Ectodermal cell (in vitro differentiated cells): Measurements from ENCODE around the gene KLK15.

ENCODE experiments used
- H3K27ac ChIP-seq: 2 replicates; pipeline ENCODE4 v1.7.0; 2013; ENCODE audit warnings: mild to moderate bottlenecking, low read depth, low read length; ENCODE audit not compliant: insufficient read depth, poor library complexity, severe bottlenecking
- H3K27me3 ChIP-seq: 2 replicates; pipeline ENCODE4 v1.7.0; 2013; ENCODE audit warnings: mild to moderate bottlenecking, low read length; ENCODE audit not compliant: insufficient read depth, control insufficient read depth, poor library complexity, severe bottlenecking
- H3K36me3 ChIP-seq: one replicate; pipeline ENCODE4 v1.7.0; 2013; ENCODE audit warnings: low read length; ENCODE audit not compliant: control insufficient read depth, insufficient read depth
- H3K4me1 ChIP-seq: one replicate; pipeline ENCODE4 v1.7.0; 2013; ENCODE audit warnings: low read length; ENCODE audit not compliant: control insufficient read depth, insufficient read depth
- H3K4me3 ChIP-seq: 2 replicates; pipeline ENCODE4 v1.7.0; 2013; ENCODE audit warnings: low read depth, low read length, control low read depth; ENCODE audit not compliant: insufficient read depth
- H3K9me3 ChIP-seq: 2 replicates; pipeline ENCODE4 v1.7.0; 2013; ENCODE audit warnings: mild to moderate bottlenecking, low read length, moderate library complexity; ENCODE audit not compliant: control insufficient read depth
- WGBS, 2 experiments: methylation state at CpG; one replicate each; pipeline ENCODE4 v1.1.7; 2013; ENCODE audit warnings: missing lambda C conversion rate in 2 of 2; 5-methylcytosine and 5-hydroxymethylcytosine counted together

KLK15 gene

DNA sequence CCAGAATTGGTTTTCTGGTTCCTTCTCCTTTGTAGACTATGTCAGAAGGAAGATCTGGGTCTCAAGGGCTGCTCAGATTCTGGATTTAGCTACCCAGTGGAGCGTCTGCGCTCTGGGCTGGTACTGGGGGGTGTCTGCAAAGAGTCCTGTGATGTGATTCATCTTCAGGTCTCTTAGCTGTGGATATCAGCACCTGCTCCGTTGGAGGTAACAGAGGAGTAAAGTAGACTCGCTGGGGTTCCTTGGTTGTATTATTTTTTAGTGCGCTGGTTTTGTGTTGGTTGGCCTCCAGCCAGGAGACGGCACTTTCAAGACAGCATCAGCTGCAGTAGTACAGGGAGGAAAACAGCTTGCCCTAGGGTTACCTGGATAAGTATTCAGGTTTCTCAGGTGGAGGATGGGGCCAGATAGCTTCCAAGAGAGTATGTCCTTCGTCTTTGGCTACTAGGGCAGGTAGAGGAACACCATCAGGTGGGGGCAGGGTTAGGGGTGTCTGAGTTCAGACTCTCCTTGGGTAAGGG is 10.4 kb upstream of the KLK15 start:
- 69 to 70% methylated on average over 7 of the region's 7 CpGs for WGBS, 2 experiments
- no peaks in the 10 kb centered on the region for H3K4me1 ChIP-seq
- no peak overlapping the region for H3K27ac ChIP-seq
- peaks cover 20% of the 10 kb centered on the region for H3K27me3 ChIP-seq
- H3K9me3 ChIP-seq = no peaks in the 10 kb centered on the region
- no peaks in the 10 kb centered on the region for H3K36me3 ChIP-seq
- no peak overlapping the region for H3K4me3 ChIP-seq

DNA sequence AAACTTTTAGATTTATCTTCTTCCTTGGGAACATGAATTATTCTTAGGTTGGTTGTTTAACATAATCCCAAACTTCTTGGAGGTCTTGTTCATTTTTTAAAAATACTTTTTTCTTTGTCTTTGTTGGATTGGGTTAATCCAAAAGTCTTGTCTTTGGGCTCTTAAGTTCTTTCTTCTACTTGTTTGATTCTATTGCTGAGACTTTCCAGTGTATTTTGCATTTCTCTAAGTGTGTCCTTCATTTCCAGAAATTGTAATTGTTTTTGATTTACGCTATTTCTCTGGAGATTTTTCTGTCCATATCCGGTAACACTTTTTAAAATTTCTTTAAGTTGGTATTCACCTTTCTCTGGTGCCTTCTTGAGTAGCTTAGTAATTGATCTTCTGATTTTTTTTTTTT is 9.8 kb upstream of the KLK15 start:
- no peaks in the 10 kb centered on the region for H3K9me3 ChIP-seq
- 95 to 96% methylated on average over 2 of the region's 2 CpGs for WGBS, 2 experiments
- H3K27ac ChIP-seq = no peak overlapping the region
- H3K36me3 ChIP-seq = no peaks in the 10 kb centered on the region
- H3K4me3 ChIP-seq = no peak overlapping the region
- H3K27me3 ChIP-seq = peaks cover 20% of the 10 kb centered on the region
- H3K4me1 ChIP-seq = no peaks in the 10 kb centered on the region

DNA sequence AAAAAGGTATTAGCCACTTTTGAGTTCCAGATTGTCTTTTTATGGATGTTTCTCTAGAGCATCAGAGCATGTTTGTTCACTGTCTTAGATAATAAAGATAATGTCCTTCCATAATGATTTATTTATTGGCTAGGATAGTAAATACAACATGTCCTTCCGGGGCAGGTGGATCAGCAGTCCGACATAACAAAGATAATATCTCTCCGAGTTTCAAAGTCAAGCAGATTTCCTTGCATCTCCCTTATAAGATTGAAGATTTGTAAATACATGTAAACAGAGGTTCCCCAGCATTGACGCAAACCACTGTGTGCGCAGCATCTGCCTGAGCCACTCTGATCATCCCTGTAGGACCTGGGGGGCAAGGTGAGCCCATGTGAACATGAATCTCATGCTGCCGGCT is 8.8 kb upstream of the KLK15 start:
- no peak overlapping the region for H3K27ac ChIP-seq
- no peaks in the 10 kb centered on the region for H3K9me3 ChIP-seq
- 88 to 89% methylated on average over 6 of the region's 6 CpGs for WGBS, 2 experiments
- no peaks in the 10 kb centered on the region for H3K36me3 ChIP-seq
- H3K27me3 ChIP-seq = peaks cover 25% of the 10 kb centered on the region
- no peaks in the 10 kb centered on the region for H3K4me1 ChIP-seq
- no peak overlapping the region for H3K4me3 ChIP-seq

DNA sequence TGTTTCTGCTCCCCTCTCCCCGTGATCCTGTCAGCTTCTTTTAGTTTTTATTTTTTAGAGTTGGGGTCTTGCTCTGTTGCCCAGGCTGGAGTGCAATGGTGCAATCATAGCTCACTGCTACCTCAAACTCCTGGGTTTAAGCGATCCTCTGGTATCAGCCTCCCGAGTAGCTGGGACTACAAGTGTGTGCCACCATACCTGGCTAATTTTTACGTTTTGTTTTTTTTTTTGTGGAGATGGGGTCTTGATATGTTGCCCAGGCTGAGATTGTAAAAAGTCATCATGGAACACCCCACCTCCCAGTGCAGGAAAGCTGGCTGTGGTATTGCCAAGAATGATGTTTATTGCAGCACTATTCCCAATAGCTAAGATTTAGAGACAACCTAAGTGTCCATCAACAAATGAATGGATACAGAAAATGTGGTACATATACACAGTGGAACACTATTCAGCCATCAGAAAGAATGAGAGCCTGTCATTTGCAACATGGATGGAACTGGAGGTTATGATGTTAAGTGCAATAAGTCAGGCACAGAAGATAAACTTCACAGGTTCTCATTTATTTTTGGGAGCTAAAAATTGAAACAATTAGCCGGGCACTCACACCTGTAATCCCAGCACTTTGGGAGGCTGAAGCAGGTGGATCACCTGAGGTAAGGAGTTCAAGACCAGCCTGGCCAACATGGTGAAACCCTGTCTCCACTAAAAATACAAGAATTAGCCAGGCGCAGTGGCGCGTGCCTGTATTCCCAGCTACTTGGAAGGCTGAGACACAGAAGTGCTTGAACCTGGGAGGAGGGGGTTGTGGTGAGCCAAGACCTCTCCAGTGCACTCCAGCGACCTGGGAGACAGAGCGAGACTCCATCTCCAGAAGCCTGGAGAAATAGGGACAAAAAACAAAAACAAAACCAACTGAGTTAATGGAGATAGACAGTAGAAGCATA is 6.6 kb upstream of the KLK15 start:
- H3K27me3 ChIP-seq = peaks cover 47% of the 10 kb centered on the region
- no peaks in the 10 kb centered on the region for H3K9me3 ChIP-seq
- H3K27ac ChIP-seq = no peak overlapping the region
- WGBS, 2 experiments = 66 to 74% methylated on average over 10 of the region's 10 CpGs
- no peaks in the 10 kb centered on the region for H3K4me1 ChIP-seq
- no peaks in the 10 kb centered on the region for H3K36me3 ChIP-seq
- no peak overlapping the region for H3K4me3 ChIP-seq

DNA sequence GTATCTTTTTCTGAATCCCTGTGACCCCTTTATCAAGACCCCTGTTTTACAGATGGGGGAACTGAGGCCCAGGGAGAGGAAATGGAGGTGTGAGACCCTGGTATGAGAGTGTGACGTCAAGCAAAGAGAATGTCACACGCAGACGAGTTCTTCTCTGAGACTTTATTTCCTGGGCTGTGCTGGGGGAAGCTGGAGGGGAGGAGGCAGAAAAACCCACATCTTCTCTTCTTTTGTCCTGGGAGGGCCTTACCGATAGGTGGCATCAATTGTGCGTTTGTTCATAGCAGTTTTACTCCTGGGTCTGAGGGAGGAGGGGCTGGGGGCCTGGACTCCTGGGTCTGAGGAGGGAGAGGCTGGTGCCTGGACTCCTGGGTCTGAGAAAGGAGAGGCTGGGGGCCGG is 4.9 kb upstream of the KLK15 start:
- Histone ChIP-seq H3K27ac (no peak overlapping the region), H3K27me3 (peaks cover 55% of the 10 kb centered on the region), H3K9me3 (no peaks in the 10 kb centered on the region), H3K4me1 (no peaks in the 10 kb centered on the region), H3K4me3 (no peak overlapping the region), H3K36me3 (no peaks in the 10 kb centered on the region)
- 26 to 27% methylated on average over 6 of the region's 6 CpGs for WGBS, 2 experiments

DNA sequence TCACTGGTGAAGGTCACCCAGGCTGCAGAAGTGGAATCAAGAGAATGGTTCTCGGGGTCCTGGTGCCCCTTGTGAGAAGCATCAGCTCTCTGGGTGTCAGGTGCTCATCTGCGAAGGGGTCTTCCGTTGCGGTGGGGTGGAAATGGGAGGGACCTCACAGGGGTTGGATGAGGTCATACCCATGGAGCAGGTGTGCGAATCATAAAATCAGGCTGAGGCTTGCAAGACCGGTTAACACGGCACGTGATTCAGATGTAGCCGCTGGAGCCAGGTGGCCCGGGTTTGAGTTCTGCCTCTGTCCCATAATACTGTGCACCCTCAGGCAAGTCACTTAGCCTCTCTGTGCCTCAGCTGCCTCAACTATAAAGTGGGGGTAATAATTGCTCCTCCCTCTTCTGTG is 3.9 kb upstream of the KLK15 start:
- H3K27ac ChIP-seq = no peak overlapping the region
- H3K4me1 ChIP-seq = no peaks in the 10 kb centered on the region
- WGBS, 2 experiments = 89 to 92% methylated on average over 10 of the region's 10 CpGs
- H3K27me3 ChIP-seq = peaks cover 55% of the 10 kb centered on the region
- H3K36me3 ChIP-seq = no peaks in the 10 kb centered on the region
- no peaks in the 10 kb centered on the region for H3K9me3 ChIP-seq
- H3K4me3 ChIP-seq = no peak overlapping the region

DNA sequence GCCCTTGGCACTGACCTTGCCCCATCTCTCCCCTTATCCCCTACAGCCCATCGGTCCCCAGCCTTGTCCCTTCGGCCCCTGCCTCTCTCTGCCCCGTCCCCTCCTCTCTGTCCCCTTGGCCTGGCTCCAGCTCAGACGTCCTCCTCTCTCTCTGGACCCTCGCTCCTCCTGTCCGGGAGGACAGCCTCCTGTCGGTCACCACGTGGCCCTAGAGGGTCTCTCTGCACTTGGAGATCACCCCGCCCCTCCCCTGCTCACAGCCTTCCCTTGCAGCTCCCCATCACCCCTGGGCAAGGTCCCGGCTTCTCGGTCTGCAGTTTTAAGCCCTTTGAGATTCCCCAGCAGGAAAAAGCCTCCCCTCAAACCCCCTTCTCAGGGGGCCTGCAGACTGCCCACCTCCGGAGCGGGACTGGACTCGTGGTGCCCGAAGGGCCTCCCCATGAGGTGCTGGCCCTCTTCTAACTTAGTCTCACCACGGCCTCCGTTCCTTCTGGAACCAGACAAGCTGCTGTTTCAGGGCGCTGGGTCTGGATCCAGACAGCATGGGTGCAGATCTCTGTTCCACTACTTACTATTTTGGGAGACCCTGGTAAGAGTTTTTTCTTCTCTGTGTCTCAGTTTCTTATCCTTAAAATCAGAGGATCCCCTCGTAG is 3.3 kb upstream of the KLK15 start:
- no peak overlapping the region for H3K27ac ChIP-seq
- no peaks in the 10 kb centered on the region for H3K9me3 ChIP-seq
- no peaks in the 10 kb centered on the region for H3K4me1 ChIP-seq
- H3K27me3 ChIP-seq = peaks cover 51% of the 10 kb centered on the region
- WGBS, 2 experiments = 71% methylated on average over 19 of the region's 19 CpGs
- no peaks in the 10 kb centered on the region for H3K36me3 ChIP-seq
- peak overlapping the region; percentile 44 for H3K4me3 ChIP-seq

DNA sequence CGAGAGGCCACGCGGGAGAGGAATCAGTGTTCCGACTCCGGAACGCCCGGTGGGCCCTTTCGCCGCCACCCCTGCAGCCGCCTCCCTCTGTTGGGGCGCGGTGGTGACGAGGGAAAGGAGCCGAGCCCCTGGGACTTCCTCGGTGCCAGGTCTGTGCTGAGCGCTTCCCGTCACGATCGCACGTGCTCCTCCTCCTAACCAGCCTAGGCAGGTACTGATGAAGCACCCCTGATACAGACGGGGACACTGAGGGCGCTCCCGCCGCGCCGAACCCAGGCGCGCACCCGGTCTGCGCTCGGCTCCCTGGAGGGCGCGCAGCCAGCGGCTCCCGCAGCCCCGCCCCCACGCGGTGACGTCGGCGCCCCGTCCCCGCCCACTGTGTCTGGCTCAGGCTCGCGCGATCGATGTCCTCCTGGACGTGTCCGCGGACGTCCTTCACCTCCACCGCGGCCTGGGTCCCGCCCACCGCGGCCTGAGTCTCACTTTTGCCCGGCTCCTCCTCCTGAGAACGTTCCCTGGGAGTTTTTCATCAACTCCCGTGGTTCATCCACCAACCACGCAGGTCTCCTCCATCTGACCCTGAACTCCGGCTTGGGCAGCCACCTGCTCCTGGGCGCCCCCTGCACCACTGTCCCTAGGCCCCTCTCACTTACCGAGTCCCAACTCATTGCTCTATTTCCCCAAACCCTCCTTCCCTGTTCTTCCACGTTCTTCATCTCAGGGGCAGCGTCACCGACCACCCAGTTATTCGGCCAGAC is 2.6 kb upstream of the KLK15 start:
- Histone ChIP-seq H3K36me3 (no peaks in the 10 kb centered on the region), H3K4me1 (no peaks in the 10 kb centered on the region), H3K27me3 (peaks cover 48% of the 10 kb centered on the region), H3K9me3 (no peaks in the 10 kb centered on the region), H3K27ac (no peak overlapping the region), H3K4me3 (peak overlapping the region; percentile 44)
- WGBS, 2 experiments = 9 to 10% methylated on average over 67 of the region's 67 CpGs

DNA sequence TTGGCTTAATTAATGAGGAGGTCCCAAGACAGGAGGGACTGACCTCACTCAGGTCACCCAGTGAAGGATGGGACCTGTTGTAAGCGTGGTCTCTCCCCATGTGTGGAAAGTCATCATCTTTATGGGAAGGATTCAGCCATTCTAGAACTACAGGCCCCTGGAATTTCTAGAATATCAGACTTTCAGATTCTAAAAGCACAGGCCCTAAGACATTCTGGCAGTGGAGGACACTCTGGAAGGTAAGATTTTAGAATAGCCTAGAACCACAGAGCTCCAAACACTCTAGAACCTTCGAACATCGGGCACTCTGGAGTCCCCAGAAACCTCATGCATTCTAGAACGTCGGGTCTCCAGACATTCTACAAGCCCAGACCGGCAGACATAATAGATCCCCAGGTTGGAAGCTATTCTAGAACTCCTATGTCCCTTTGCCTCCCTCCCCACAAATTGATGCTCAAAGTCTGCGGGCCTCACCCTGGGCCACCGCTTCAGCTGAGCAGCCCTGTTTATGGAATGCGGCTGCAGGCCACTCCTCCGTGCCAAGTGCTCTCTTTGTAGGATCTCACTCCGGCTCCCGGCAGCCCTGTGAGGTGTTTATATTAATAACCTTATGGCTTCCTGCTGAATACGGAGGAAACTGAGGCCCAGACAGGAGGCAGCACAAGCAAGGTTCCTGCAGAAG is 1.9 kb upstream of the KLK15 start:
- Histone ChIP-seq H3K9me3 (no peaks in the 10 kb centered on the region), H3K36me3 (no peaks in the 10 kb centered on the region), H3K27ac (no peak overlapping the region), H3K4me3 (peak overlapping the region; percentile 44), H3K27me3 (peaks cover 42% of the 10 kb centered on the region), H3K4me1 (no peaks in the 10 kb centered on the region)
- 43 to 47% methylated on average over 13 of the region's 13 CpGs for WGBS, 2 experiments
